HFFc6 (cell line): ENCODE data around the gene ADCY4. TPM values are rescaled to one million over a fixed set of nuclear protein-coding genes. Genes with fewer than 3 reads are reported as not detected.
A peak's percentile ranks its signal among the peaks of the same experiment; 100 is the strongest.
"Not testable (repeated sequence)": the region's sequence is repeated elsewhere in the genome, so short reads cannot be mapped to it uniquely, and the experiment has no call there.

Experiments used
- DNase-seq: peaks from one replicate; pipeline ENCODE4 v3.0.0-alpha.2; 2018
- H3K27ac Mint-ChIP-seq: 2 replicates; pipeline ENCODE4 v1.8.0; 2020; ENCODE audit warnings: mild to moderate bottlenecking, mixed read lengths
- H3K27me3 Mint-ChIP-seq: 2 replicates; pipeline ENCODE4 v1.8.0; 2021; ENCODE audit warnings: mild to moderate bottlenecking, moderate library complexity, mixed read lengths; ENCODE audit not compliant: insufficient read depth
- H3K36me3 Mint-ChIP-seq: 2 replicates; pipeline ENCODE4 v1.8.0; 2021; ENCODE audit warnings: low read depth, mixed read lengths
- H3K4me1 Mint-ChIP-seq: 2 replicates; pipeline ENCODE4 v1.8.0; 2020; ENCODE audit warnings: low read depth, mixed read lengths
- H3K4me3 Mint-ChIP-seq: 2 replicates; pipeline ENCODE4 v1.8.0; 2020; ENCODE audit warnings: mild to moderate bottlenecking, moderate library complexity, mixed read lengths
- H3K9me3 Mint-ChIP-seq: 2 replicates; pipeline ENCODE4 v1.8.0; 2020; ENCODE audit warnings: mild to moderate bottlenecking, mixed read lengths
- CTCF ChIP-seq: fragments of 200-600 bp; sonication (generic); IDR thresholded peaks from 2 replicates; pipeline ENCODE4 v1.5.0; 2021; ENCODE audit warnings: antibody characterized with exemption, mild to moderate bottlenecking
- total RNA-seq, 6 experiments: library from RNA; stranded (reverse); fragmentation: NEBNext Ultra II Directional; extraction: Animal tissue kit (Norgen Biotek cat#: 25700); gene quantifications; 2 replicates in 1 of 6; 3 replicates in 5 of 6; pipeline ENCODE4 v1.2.3, GENCODE V29; 2021

ADCY4 gene
- total RNA-seq, 6 experiments from 2014 or later = 0.25 to 0.41 (median 0.34) TPM; not detected in 3

GRCh38 chr14:24360281-24360680 is 25.4 kb upstream of the ADCY4 start:
- Mint-ChIP-seq H3K36me3 (no peaks in the 10 kb centered on the region), H3K9me3 (no peaks in the 10 kb centered on the region), H3K27me3 (0 out of 2 replicates have a peak, but pooled peaks cover 2% of the 10 kb centered on the region), H3K4me3 (no peak overlapping the region), H3K27ac (no peak overlapping the region), H3K4me1 (peaks cover 37% of the 10 kb centered on the region)
- DNase-seq = no peak
- no peak for TF ChIP-seq CTCF

GRCh38 chr14:24356208-24356607 is 21.3 kb upstream of the ADCY4 start:
- no peak for DNase-seq
- Mint-ChIP-seq H3K27me3 (peaks cover 4% of the 10 kb centered on the region), H3K4me3 (no peak overlapping the region), H3K27ac (no peak overlapping the region), H3K4me1 (peaks cover 41% of the 10 kb centered on the region), H3K36me3 (no peaks in the 10 kb centered on the region), H3K9me3 (no peaks in the 10 kb centered on the region)
- no peak for TF ChIP-seq CTCF

GRCh38 chr14:24355009-24355408 is 20.1 kb upstream of the ADCY4 start:
- H3K4me1 Mint-ChIP-seq = peaks cover 37% of the 10 kb centered on the region
- peaks cover 5% of the 10 kb centered on the region for H3K27me3 Mint-ChIP-seq
- no peak for TF ChIP-seq CTCF
- H3K4me3 Mint-ChIP-seq = no peak overlapping the region
- no peak overlapping the region for H3K27ac Mint-ChIP-seq
- no peak for DNase-seq
- no peaks in the 10 kb centered on the region for H3K36me3 Mint-ChIP-seq
- no peaks in the 10 kb centered on the region for H3K9me3 Mint-ChIP-seq

GRCh38 chr14:24354482-24354825 is 19.6 kb upstream of the ADCY4 start:
- peak overlapping the region; percentile 15; the same call in 1 of the 2 replicates for H3K4me3 Mint-ChIP-seq
- H3K27me3 Mint-ChIP-seq = not testable (repeated sequence)

GRCh38 chr14:24353559-24354481 is 18.9 kb upstream of the ADCY4 start:
- peak overlapping the region; percentile 15; the same call in 1 of the 2 replicates for H3K4me3 Mint-ChIP-seq
- DNase-seq = peak; percentile 56

More at GRCh38 chr14:24354482-24354825, 19.6 kb upstream of the ADCY4 start:
- not testable (repeated sequence) for H3K36me3 Mint-ChIP-seq, H3K9me3 Mint-ChIP-seq, DNase-seq
- H3K27ac Mint-ChIP-seq = peak overlapping the region; percentile 55
- peaks cover 43% of the 10 kb centered on the region for H3K4me1 Mint-ChIP-seq

More at GRCh38 chr14:24353559-24354481, 18.9 kb upstream of the ADCY4 start:
- H3K4me1 Mint-ChIP-seq = peaks cover 43% of the 10 kb centered on the region
- peaks cover 12% of the 10 kb centered on the region for H3K27me3 Mint-ChIP-seq
- no peaks in the 10 kb centered on the region for H3K9me3 Mint-ChIP-seq
- no peak for TF ChIP-seq CTCF
- H3K27ac Mint-ChIP-seq = peak overlapping the region; percentile 55
- H3K36me3 Mint-ChIP-seq = no peaks in the 10 kb centered on the region
